Psoas muscle (tissue), 8 donors: ENCODE measurements around the gene ZNF479. TPM values are rescaled to one million over a fixed set of nuclear protein-coding genes. Genes with fewer than 3 reads are reported as not detected.
"Not testable (repeated sequence)": the region's sequence is repeated elsewhere in the genome, so short reads cannot be mapped to it uniquely, and the experiment has no call there.

Experiments
- ATAC-seq, 4 donors: fragments of 200-7000 bp; cut with Tn5 transposase; one replicate each; pipeline ENCODE4 v1.9.1; 2020; ENCODE audit warnings: moderate library complexity in 3 of 4, mild to moderate bottlenecking in 2 of 4
- DNase-seq, 2 donors: peaks; one replicate each; pipeline ENCODE4 v3.0.0-alpha.2; 2020
- H3K27ac ChIP-seq: fragments of 200-600 bp; one replicate; pipeline ENCODE4 v1.8.0; 2022
- H3K27me3 ChIP-seq, 3 donors: fragments of 200-600 bp in 1 of 3; one replicate each; pipeline versions ENCODE4 v1.6.1 to v1.8.0; 2013 to 2022; ENCODE audit warnings: low read length in 2 of 3, mild to moderate bottlenecking in 2 of 3, moderate library complexity in 1 of 3; ENCODE audit not compliant: insufficient read depth in 3 of 3
- H3K36me3 ChIP-seq, 2 donors: fragments of 200-600 bp in 1 of 2; one replicate each; pipeline versions ENCODE4 v1.6.1 to v1.8.0; 2013 to 2022; ENCODE audit warnings: low read depth in 1 of 2, mild to moderate bottlenecking in 1 of 2, moderate library complexity in 1 of 2; ENCODE audit not compliant: insufficient read depth in 1 of 2
- H3K4me1 ChIP-seq: fragments of 200-600 bp; one replicate; pipeline ENCODE4 v1.8.0; 2022
- H3K4me3 ChIP-seq: fragments of 200-600 bp; one replicate; pipeline ENCODE4 v1.8.0; 2022; ENCODE audit warnings: mild to moderate bottlenecking
- H3K9me3 ChIP-seq: fragments of 200-600 bp; one replicate; pipeline ENCODE4 v1.8.0; 2022
- CTCF ChIP-seq: fragments of 200-600 bp; IDR thresholded peaks from one replicate; pipeline ENCODE4 v1.8.0; 2022; ENCODE audit warnings: antibody characterized with exemption
- WGBS, 3 donors: extraction: QIAGEN DNeasy Blood & Tissue Kit; methylation state at CpG; one replicate each; pipeline versions ENCODE4 v1.1.6 to v1.1.7; 2013; 5-methylcytosine and 5-hydroxymethylcytosine counted together
- intact Hi-C, 2 donors: fragments of 100-400 bp; cut with DNase I; formaldehyde crosslinking; loops; one replicate each; pipeline versions ENCODE4 v1.11.0 to v1.14.2; 2022
- long read RNA-seq, 2 donors: library from polyadenylated mRNA; unstranded; transcript quantifications; one replicate each; pipeline ENCODE4 v2.0.0, GENCODE V29; 2021
- polyA plus RNA-seq, 3 donors: library from polyadenylated mRNA; stranded (reverse); fragments of 200-250 nt; gene quantifications; one replicate each; pipeline ENCODE4 v1.2.3, GENCODE V29; 2013
- total RNA-seq, 4 donors: library from RNA; stranded (reverse); fragmentation: NEBNext Ultra II Directional in 2 of 4; extraction: Animal tissue kit (Norgen Biotek cat#: 25700) in 2 of 4; gene quantifications; one replicate each; pipeline versions ENCODE4 v1.2.1 to v1.2.4, GENCODE V29; 2021 to 2023
- donor health status: healthy with polysubstance abuse.
- donor health status: DM: no; HTN: no; CAD: no; lungs with moderate emphysema.
- donor health status: Bipolar disorder and iron deficiency.
- donor health status: healthy.
- donor health status: DM: yes; HTN: yes; CAD: no.
- donor health status: DM: no; HTN: no; CAD: no.
- donor health status: DM: no; HTN: no; CAD: no.
- donor health status: DM: yes; HTN: yes; CAD: no.

ZNF479 gene
- total RNA-seq, result not detected
- not detected for polyA plus RNA-seq
- long read RNA-seq, donor 1, result 0 reads
- long read RNA-seq, donor 2, result 0 reads

DNA sequence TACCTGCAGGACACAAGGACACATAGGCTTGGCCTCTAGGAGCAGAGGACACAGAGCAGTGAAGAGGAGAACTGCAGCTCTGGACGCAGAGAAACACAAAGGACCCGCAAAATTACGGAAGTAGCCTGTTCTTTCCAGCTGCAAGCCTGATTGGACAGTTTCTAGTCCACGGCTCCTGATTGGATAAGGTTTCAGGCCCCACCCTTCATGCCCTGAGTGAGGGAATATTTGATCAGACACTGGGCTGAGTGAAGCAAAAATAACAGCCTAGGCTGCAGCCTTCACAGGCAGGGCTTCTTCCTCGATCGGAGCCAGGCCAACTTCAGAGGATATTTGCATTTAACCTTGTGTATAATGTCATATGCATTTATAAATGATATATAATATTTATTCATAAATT, at the start of gene ZNF479:
TSS of gene ZNF479 (minus strand) at position 101 of the 400 bp plus-strand sequence. CDS start 112 bp downstream, outside the sequence.
- H3K27ac ChIP-seq, H3K9me3 ChIP-seq, intact Hi-C loops, DNase-seq, H3K27me3 ChIP-seq, H3K36me3 ChIP-seq, H3K4me1 ChIP-seq, ATAC-seq, H3K4me3 ChIP-seq: not testable (repeated sequence)
- 83 to 90% (median 85%) methylated on average over 6 of the region's 6 CpGs for WGBS, 3 donors

DNA sequence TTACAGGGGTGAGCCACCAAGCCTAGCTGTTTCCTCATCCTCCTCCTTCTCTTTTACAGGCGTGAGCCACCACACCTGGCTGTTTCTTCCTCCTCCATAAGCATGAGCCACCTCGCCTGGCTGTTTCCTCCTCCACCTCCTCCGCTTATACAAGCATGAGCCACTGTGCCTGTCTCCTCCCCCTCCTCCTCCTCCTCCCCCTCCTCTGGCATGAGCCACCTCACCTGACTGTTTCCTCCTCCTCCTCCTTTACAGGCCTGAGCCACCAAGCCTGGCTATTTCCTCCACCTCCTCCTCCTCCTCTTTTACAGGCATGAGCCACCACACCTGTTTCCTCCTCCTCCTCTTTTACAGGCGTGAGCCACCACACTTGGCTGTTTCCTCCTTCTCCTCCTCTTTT, 49.8 kb upstream of the ZNF479 start:
- DNase-seq (no peak), ATAC-seq (no peak)
- H3K9me3 ChIP-seq, result peaks cover 7% of the 10 kb centered on the region
- no peak overlapping the region for H3K27ac ChIP-seq
- no peaks in the 10 kb centered on the region for H3K36me3 ChIP-seq
- TF ChIP-seq CTCF, result no peak
- intact Hi-C loops, result no loop called here
- WGBS, 3 donors, result 61 to 69% (median 62%) methylated on average over 4 of the region's 4 CpGs
- no peak overlapping the region for H3K4me3 ChIP-seq
- H3K4me1 ChIP-seq, result no peaks in the 10 kb centered on the region
- no peaks in the 10 kb centered on the region for H3K27me3 ChIP-seq

GRCh38 chr7:57181281-57181680, 49.0 kb upstream of the ZNF479 start:
- intact Hi-C loops, result no loop called here
- Histone ChIP-seq H3K9me3 (peaks cover 7% of the 10 kb centered on the region), H3K4me3 (no peak overlapping the region), H3K36me3 (no peaks in the 10 kb centered on the region), H3K4me1 (no peaks in the 10 kb centered on the region), H3K27ac (no peak overlapping the region), H3K27me3 (no peaks in the 10 kb centered on the region)
- ATAC-seq (no peak), DNase-seq (no peak)
- no peak for TF ChIP-seq CTCF
- WGBS, 3 donors, result 69 to 75% (median 74%) methylated on average over 9 of the region's 9 CpGs

DNA sequence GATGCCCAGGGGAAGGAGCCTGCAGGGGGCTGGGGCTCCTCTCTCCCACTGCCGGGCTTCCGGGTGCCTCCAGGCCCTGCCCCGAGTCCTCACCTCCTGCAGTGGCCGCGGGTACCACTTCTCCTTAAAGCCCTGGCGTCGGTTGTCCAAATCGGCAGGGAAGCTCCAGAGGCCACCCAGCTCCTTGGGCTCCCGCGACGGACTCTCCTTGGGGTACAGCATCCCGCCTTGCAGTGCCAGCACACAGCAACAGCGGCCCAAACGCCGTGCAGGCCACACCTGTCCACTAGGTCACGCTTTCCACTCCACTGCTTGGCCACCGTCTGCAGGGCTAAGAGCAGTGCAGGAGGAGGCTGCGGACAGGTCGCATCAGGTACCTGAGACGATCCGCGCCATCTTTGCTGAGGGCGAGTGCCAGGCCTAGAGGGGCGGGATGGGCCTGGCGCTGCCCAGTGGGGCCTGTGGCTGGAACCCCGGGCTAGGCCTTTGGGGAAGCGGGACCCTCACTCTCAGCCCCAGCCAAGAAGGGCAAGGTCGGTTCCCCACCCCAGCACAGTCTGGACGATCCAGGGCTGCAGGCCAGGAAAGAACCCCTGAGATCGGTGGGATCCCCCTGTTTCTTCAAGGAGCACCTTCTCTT, 47.7 kb upstream of the ZNF479 start:
- TF ChIP-seq CTCF, result no peak
- Histone ChIP-seq H3K27me3 (no peaks in the 10 kb centered on the region), H3K4me1 (no peaks in the 10 kb centered on the region), H3K36me3 (no peaks in the 10 kb centered on the region), H3K4me3 (no peak overlapping the region), H3K27ac (no peak overlapping the region), H3K9me3 (peaks cover 7% of the 10 kb centered on the region)
- no peak for ATAC-seq
- intact Hi-C loops, result no loop called here
- DNase-seq, result no peak
- WGBS, 3 donors, result 90 to 92% (median 91%) methylated on average over 27 to 30 of the region's 30 CpGs

DNA sequence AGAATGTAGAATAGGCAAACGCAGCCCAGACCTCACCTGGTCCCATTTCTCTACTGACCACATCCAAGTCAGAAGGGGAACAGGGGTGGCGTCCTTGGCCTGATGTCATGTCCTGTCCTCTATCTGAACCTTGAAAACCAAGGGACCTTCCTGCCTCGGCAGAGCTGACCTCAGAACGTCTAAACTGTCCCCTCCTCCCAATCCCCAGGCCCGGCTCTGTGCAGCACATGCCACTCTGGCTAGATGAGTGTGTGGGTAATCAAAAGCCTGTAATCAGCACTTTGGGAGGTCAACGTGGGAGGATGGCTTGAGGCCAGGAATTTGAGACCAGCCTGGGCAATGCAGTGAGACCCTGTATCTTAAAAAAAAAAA, 46.5 kb upstream of the ZNF479 start:
- H3K9me3 ChIP-seq, result peaks cover 7% of the 10 kb centered on the region
- WGBS, 3 donors, result 66 to 74% (median 70%) methylated on average over 6 of the region's 6 CpGs
- no peak for DNase-seq
- no peak overlapping the region for H3K4me3 ChIP-seq
- no peak for ATAC-seq
- H3K36me3 ChIP-seq, result no peaks in the 10 kb centered on the region
- H3K27me3 ChIP-seq, result no peaks in the 10 kb centered on the region
- TF ChIP-seq CTCF, result no peak
- intact Hi-C loops, result no loop called here
- H3K27ac ChIP-seq, result no peak overlapping the region
- H3K4me1 ChIP-seq, result no peaks in the 10 kb centered on the region
